Neural cell (in vitro differentiated cells): Measurements from ENCODE around the gene ADH7. TPM values are rescaled to one million over a fixed set of nuclear protein-coding genes. Genes with fewer than 3 reads are reported as not detected.

Experiments
- H2AFZ ChIP-seq: fragments of 200-600, 300-800 bp; sonication (generic), shearing (Covaris generic); 2 replicates; pipeline ENCODE4 v1.6.0; 2014; ENCODE audit warnings: low read depth, mild to moderate bottlenecking, antibody characterized with exemption, low read length, moderate library complexity
- H3F3A ChIP-seq: fragments of 200-600 bp; shearing (Covaris generic); 2 replicates; pipeline ENCODE4 v1.6.1; 2016; ENCODE audit warnings: mild to moderate bottlenecking, moderate library complexity, mixed read lengths, antibody characterized with exemption, low read length; ENCODE audit not compliant: insufficient read depth, poor library complexity, severe bottlenecking
- H3K27ac ChIP-seq: fragments of 200-600, 300-800 bp; sonication (generic), shearing (Covaris generic); 2 replicates; pipeline ENCODE4 v1.5.1; 2014; ENCODE audit warnings: mild to moderate bottlenecking, low read length, moderate library complexity
- H3K27me3 ChIP-seq: fragments of 300-800, 200-600 bp; sonication (generic), shearing (Covaris generic); 2 replicates; pipeline ENCODE4 v1.6.0; 2014; ENCODE audit warnings: mild to moderate bottlenecking, low read depth, low read length, moderate library complexity; ENCODE audit not compliant: insufficient read depth
- H3K36me3 ChIP-seq: fragments of 300-800, 200-600 bp; sonication (generic), shearing (Covaris generic); 2 replicates; pipeline ENCODE4 v1.5.1; 2014; ENCODE audit warnings: mild to moderate bottlenecking, antibody characterized with exemption, low read length, moderate library complexity; ENCODE audit not compliant: insufficient read depth
- H3K4me2 ChIP-seq: fragments of 300-800, 200-600 bp; sonication (generic), shearing (Covaris generic); 2 replicates; pipeline ENCODE4 v1.6.0; 2014; ENCODE audit warnings: mild to moderate bottlenecking, low read length
- H3K4me3 ChIP-seq: fragments of 300-800, 200-600 bp; sonication (generic), shearing (Covaris generic); 2 replicates; pipeline ENCODE4 v1.5.1; 2014; ENCODE audit warnings: mild to moderate bottlenecking, low read length, moderate library complexity
- H3K79me2 ChIP-seq: fragments of 200-600 bp; shearing (Covaris generic); replicated peaks from 2 replicates; pipeline ENCODE4 v1.6.0; 2014; ENCODE audit warnings: mild to moderate bottlenecking, low read length, moderate library complexity; ENCODE audit not compliant: insufficient read depth
- H3K9ac ChIP-seq: fragments of 300-800, 200-600 bp; sonication (generic), shearing (Covaris generic); 2 replicates; pipeline ENCODE4 v1.6.1; 2016; ENCODE audit warnings: mild to moderate bottlenecking, low read length, mixed read lengths
- H3K9me2 ChIP-seq: fragments of 200-600 bp; shearing (Covaris generic); 2 replicates; pipeline ENCODE4 v1.6.1; 2016; ENCODE audit warnings: mild to moderate bottlenecking, low read length, mixed read lengths; ENCODE audit not compliant: insufficient read depth
- H3K9me3 ChIP-seq: fragments of 200-600, 300-800 bp; sonication (generic), shearing (Covaris generic); 2 replicates; pipeline ENCODE4 v1.6.1; 2016; ENCODE audit warnings: mild to moderate bottlenecking, mixed run types, low read length, moderate library complexity, mixed read lengths
- H4K20me1 ChIP-seq: fragments of 200-600 bp; shearing (Covaris generic); 2 replicates; pipeline ENCODE4 v1.6.1; 2016; ENCODE audit warnings: mild to moderate bottlenecking, mixed run types; ENCODE audit not compliant: insufficient read depth
- EP300 ChIP-seq: fragments of 450-650 bp; conservative IDR thresholded peaks from 2 replicates; pipeline ENCODE4 v1.6.1; 2014; ENCODE audit warnings: antibody characterized with exemption, mild to moderate bottlenecking, moderate library complexity; ENCODE audit not compliant: poor library complexity, severe bottlenecking
- EZH2 ChIP-seq: fragments of 200-600, 300-800 bp; shearing (Covaris generic), sonication (generic); IDR thresholded peaks from 2 replicates; pipeline ENCODE4 v1.6.1; 2014; ENCODE audit warnings: antibody characterized with exemption, low read length, borderline replicate concordance, mild to moderate bottlenecking; ENCODE audit not compliant: insufficient read depth, poor library complexity, severe bottlenecking
- MXI1 ChIP-seq: fragments of 450-650 bp; conservative IDR thresholded peaks from 2 replicates; pipeline ENCODE4 v1.6.1; 2014; ENCODE audit warnings: antibody characterized with exemption, mild to moderate bottlenecking; ENCODE audit not compliant: poor library complexity, severe bottlenecking
- POLR2AphosphoS5 ChIP-seq: IDR thresholded peaks from 2 replicates; pipeline ENCODE4 v1.6.1; 2012
- RAD21 ChIP-seq: fragments of 450-650 bp; conservative IDR thresholded peaks from 2 replicates; pipeline ENCODE4 v1.6.1; 2014; ENCODE audit warnings: antibody characterized with exemption, mild to moderate bottlenecking, moderate library complexity
- SMC3 ChIP-seq: fragments of 450-650 bp; conservative IDR thresholded peaks from 2 replicates; pipeline ENCODE4 v1.6.1; 2014; ENCODE audit warnings: antibody characterized with exemption, mild to moderate bottlenecking, moderate library complexity; ENCODE audit not compliant: poor library complexity
- TAF1 ChIP-seq: IDR thresholded peaks from 2 replicates; pipeline ENCODE4 v1.6.1; 2012; ENCODE audit warnings: low read depth
- polyA plus RNA-seq: library from polyadenylated mRNA; depleted of rRNA; stranded (reverse); fragments of >200 nt; gene quantifications from 2 replicates; pipeline ENCODE4 v1.2.3, GENCODE V29; 2014
- TF ChIP-seq, protein P1 (sequence below): fragments of 450-650 bp; IDR thresholded peaks from 2 replicates; pipeline ENCODE4 v1.5.1; 2014; ENCODE audit warnings: antibody characterized with exemption, mild to moderate bottlenecking, moderate library complexity; ENCODE audit not compliant: poor library complexity, severe bottlenecking
- TF ChIP-seq, protein P2 (sequence below): IDR thresholded peaks from 2 replicates; pipeline ENCODE4 v1.6.1; 2012; ENCODE audit warnings: borderline replicate concordance

The ADH7 gene
- polyA plus RNA-seq, 1 donor from 2014 or later = not detected

DNA sequence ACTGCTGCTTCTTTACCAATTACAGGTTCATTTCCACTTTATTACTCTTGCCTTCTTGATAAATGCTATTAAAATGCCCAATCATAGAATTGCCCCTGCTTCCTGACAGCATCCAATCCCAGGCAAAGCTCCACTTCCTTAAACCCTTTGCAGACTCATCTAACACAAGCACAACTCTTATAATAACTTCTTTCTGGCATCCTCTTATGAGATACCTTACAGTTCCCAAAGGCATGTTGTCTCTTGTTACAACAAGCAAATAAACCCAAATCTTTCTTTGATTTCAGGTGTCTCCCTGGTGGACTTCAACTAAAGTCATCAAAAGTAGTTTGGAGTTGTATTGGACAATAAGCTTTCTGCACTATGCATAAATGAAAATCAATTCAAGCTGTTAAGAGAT, 22.5 kb upstream of the ADH7 start:
- Histone ChIP-seq H3K4me2 (no peak overlapping the region), H3K36me3 (no peaks in the 10 kb centered on the region), H3K27ac (no peak overlapping the region), H3K9ac (no peak overlapping the region), H3F3A (no peaks in the 10 kb centered on the region), H3K9me2 (no peaks in the 10 kb centered on the region), H3K79me2 (no peaks in the 10 kb centered on the region), H3K9me3 (no peaks in the 10 kb centered on the region), H4K20me1 (no peaks in the 10 kb centered on the region), H3K4me3 (no peak overlapping the region), H3K27me3 (no peaks in the 10 kb centered on the region), H2AFZ (no peak overlapping the region)
- TF ChIP-seq MXI1 = no peak
- no peak for TF ChIP-seq TAF1
- TF ChIP-seq, protein P1, sequence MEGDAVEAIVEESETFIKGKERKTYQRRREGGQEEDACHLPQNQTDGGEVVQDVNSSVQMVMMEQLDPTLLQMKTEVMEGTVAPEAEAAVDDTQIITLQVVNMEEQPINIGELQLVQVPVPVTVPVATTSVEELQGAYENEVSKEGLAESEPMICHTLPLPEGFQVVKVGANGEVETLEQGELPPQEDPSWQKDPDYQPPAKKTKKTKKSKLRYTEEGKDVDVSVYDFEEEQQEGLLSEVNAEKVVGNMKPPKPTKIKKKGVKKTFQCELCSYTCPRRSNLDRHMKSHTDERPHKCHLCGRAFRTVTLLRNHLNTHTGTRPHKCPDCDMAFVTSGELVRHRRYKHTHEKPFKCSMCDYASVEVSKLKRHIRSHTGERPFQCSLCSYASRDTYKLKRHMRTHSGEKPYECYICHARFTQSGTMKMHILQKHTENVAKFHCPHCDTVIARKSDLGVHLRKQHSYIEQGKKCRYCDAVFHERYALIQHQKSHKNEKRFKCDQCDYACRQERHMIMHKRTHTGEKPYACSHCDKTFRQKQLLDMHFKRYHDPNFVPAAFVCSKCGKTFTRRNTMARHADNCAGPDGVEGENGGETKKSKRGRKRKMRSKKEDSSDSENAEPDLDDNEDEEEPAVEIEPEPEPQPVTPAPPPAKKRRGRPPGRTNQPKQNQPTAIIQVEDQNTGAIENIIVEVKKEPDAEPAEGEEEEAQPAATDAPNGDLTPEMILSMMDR = no peak
- no peak for TF ChIP-seq RAD21
- no peak for TF ChIP-seq EZH2
- no peak for TF ChIP-seq SMC3
- no peak for TF ChIP-seq EP300
- TF ChIP-seq, protein P2, sequence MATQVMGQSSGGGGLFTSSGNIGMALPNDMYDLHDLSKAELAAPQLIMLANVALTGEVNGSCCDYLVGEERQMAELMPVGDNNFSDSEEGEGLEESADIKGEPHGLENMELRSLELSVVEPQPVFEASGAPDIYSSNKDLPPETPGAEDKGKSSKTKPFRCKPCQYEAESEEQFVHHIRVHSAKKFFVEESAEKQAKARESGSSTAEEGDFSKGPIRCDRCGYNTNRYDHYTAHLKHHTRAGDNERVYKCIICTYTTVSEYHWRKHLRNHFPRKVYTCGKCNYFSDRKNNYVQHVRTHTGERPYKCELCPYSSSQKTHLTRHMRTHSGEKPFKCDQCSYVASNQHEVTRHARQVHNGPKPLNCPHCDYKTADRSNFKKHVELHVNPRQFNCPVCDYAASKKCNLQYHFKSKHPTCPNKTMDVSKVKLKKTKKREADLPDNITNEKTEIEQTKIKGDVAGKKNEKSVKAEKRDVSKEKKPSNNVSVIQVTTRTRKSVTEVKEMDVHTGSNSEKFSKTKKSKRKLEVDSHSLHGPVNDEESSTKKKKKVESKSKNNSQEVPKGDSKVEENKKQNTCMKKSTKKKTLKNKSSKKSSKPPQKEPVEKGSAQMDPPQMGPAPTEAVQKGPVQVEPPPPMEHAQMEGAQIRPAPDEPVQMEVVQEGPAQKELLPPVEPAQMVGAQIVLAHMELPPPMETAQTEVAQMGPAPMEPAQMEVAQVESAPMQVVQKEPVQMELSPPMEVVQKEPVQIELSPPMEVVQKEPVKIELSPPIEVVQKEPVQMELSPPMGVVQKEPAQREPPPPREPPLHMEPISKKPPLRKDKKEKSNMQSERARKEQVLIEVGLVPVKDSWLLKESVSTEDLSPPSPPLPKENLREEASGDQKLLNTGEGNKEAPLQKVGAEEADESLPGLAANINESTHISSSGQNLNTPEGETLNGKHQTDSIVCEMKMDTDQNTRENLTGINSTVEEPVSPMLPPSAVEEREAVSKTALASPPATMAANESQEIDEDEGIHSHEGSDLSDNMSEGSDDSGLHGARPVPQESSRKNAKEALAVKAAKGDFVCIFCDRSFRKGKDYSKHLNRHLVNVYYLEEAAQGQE = no peak
- TF ChIP-seq POLR2AphosphoS5 = no peak

DNA sequence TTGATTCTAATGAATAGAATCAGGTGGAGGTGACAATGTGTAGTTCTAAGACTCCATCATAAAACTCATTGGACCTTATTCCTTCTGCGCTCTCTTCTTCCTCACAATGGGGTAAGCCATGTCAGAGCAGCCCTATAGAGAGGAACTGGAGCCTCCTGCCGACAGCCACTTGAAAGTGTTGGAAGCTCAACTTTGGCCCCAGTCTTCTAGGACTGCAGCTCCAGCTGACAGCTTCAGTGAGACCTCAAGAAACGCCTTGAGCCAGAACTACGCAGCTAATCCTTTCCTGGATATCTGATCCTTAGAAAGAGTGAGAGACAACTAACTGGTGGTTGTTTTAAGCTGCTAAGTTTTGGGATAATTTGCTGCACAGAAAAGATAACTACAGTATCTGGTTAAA, 22.1 kb upstream of the ADH7 start:
- Histone ChIP-seq H3K27ac (no peak overlapping the region), H4K20me1 (no peaks in the 10 kb centered on the region), H3K36me3 (no peaks in the 10 kb centered on the region), H3K79me2 (no peaks in the 10 kb centered on the region), H3K9ac (no peak overlapping the region), H3K9me3 (no peaks in the 10 kb centered on the region), H3K4me3 (no peak overlapping the region), H3K9me2 (no peaks in the 10 kb centered on the region), H3F3A (no peaks in the 10 kb centered on the region), H3K4me2 (no peak overlapping the region), H2AFZ (no peak overlapping the region), H3K27me3 (no peaks in the 10 kb centered on the region)
- TF ChIP-seq EP300 (no peak), RAD21 (no peak), EZH2 (no peak), MXI1 (no peak), POLR2AphosphoS5 (no peak), SMC3 (no peak), TAF1 (no peak)
- TF ChIP-seq, protein P1 = no peak
- TF ChIP-seq, protein P2 = no peak
